Measurements from ENCODE around the gene NCL. TPM values are rescaled to one million over a fixed set of nuclear protein-coding genes. Genes with fewer than 3 reads are reported as not detected.

The NCL gene
- total RNA-seq, 1 donor from 2014 or later, result 110 TPM

DNA sequence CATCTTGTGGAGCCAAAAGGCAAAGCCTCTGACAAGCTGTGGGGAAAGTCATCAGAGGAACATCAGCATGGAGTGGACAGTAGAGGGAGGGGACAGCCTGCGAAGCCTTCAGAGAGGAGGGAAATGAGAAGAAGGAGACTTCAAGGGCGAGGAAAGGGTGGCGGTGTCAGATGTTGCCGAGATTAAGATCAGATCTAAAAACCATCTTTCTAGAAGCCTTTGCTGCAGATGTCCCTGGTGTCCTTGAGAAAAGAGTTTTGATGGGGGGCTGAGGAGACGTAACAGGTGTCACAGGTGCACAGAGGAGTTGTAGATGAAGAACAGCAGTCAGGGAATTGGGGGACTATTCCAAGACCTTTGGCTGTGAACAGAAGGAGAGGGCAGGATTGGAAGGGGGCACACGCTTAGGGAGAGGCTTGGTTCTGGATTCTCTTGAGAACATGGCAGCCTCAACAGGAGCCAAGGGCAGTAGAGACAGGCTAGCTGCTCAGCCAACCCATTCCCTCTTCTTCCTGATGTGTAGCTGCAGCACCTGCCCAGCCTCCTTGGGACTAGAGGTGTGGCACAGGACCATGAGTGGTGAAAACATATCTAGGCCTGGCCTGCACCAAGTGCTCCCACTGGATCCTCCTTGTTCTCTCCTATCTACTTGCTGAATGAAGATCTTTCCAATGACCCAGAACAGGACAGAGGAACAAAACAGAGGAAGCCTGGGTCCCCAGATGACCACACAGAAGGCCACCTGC lies 22.7 kb upstream of the NCL start:
- Histone ChIP-seq H3K27ac (ENCODE audit: low read depth, low read length) (no peak overlapping the region), H3K9ac (ENCODE audit: low read depth in 1 of 3, low read length in 3 of 3) (no peak overlapping the region), H3K27me3 (ENCODE audit: control insufficient read depth in 3 of 3, insufficient read depth in 3 of 3, low read length in 3 of 3) (no peaks in the 10 kb centered on the region), H3K9me3 (ENCODE audit: control insufficient read depth in 3 of 3, low read length in 3 of 3) (no peaks in the 10 kb centered on the region), H3K4me1 (ENCODE audit: control insufficient read depth in 3 of 3, insufficient read depth in 3 of 3, low read length in 3 of 3) (peaks cover 7 to 11% (median 8%) of the 10 kb centered on the region in 3 donors), H3K36me3 (ENCODE audit: control insufficient read depth in 3 of 3, insufficient read depth in 3 of 3, low read length in 3 of 3) (no peaks in the 10 kb centered on the region), H3K4me3 (ENCODE audit: low read length in 3 of 3) (no peak overlapping the region)

DNA sequence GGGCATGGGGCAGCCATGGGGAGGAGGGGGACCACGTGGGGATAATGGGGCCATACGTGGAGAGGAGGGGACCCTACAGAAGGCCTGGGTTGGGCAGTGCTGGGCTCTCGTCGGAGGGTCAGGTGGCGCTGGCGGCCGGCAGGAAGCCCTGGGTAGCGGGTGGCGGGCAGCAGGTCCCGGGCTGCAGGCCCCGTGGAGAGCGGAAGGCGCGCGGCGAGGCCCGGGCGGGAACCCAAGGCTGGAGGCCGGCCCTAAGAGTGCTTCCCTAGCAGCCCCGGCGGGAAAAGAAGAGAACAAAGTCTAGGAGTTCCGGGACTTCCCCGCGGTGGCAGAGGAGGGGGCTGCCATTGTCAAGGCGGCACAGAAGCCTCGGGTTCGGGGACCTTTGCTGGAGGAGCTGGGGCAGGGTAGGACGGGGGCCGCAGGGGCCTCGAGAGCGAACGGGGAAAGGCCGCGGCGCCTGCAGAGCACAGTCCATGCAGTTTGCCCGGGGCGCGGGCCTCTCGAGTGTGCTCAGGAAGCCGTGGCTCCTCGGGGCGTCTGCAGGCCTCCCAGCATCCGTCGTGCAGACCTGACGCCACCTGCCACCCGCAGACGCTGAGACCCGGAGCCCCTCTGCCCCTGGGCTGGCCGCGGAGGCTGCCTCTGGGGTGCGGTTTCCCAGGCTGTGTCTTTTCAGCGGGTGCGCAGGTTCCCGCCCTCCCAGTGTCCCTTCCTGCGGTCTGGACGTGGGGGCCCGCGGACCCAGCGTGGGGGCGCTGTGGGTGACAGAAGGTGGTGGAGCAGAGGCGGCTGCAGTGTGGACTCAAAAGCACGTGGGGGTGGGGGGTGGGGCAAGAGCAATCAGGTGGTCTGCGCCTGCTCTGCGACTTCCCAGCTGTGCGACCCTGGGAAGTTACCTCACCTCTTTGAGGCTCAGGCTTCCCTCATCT lies 19.4 kb upstream of the NCL start:
- H3K4me1 ChIP-seq (ENCODE audit: control insufficient read depth in 3 of 3, insufficient read depth in 3 of 3, low read length in 3 of 3), result peaks cover 7 to 11% (median 8%) of the 10 kb centered on the region in 3 donors
- no peaks in the 10 kb centered on the region for H3K9me3 ChIP-seq (ENCODE audit: control insufficient read depth in 3 of 3, low read length in 3 of 3)
- H3K9ac ChIP-seq (ENCODE audit: low read depth in 1 of 3, low read length in 3 of 3), result peak overlapping the region; percentile 81 to 92 (median 83)
- H3K27ac ChIP-seq (ENCODE audit: low read depth, low read length), result peak overlapping the region; percentile 75
- peak overlapping the region; percentile 65 to 79 (median 73) for H3K4me3 ChIP-seq (ENCODE audit: low read length in 3 of 3)
- H3K27me3 ChIP-seq (ENCODE audit: control insufficient read depth in 3 of 3, insufficient read depth in 3 of 3, low read length in 3 of 3), result no peaks in the 10 kb centered on the region
- H3K36me3 ChIP-seq (ENCODE audit: control insufficient read depth in 3 of 3, insufficient read depth in 3 of 3, low read length in 3 of 3), result no peaks in the 10 kb centered on the region

DNA sequence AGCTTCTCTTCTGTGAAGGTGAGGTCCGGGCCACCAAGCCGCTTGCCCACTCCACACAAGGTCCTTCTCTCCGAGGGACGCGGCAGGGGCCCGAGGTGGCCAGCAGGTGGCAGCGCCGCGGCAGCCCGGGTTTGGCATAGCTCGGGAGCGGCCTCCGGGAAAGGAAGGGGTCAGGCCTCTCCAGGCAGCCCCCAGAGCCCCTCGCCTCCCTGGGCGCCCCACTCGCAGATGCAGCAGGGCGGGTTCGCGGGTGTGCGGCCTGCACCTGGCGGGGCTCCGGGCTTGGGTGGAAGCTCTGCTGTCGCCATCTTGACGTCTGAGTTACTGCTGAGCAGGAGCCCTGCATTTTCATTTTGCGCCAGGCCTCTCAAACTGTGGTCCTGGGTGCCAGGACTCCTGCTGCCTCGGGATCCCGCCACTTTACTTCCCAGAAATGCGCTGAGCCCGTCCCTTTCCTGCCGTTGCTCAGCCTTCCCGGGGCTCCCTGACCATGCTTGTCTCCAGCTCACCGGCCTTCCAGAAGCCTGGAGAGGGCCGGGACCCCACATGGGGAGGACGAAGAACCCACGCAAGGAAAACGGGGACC lies 18.6 kb upstream of the NCL start:
- H3K27me3 ChIP-seq (ENCODE audit: control insufficient read depth in 3 of 3, insufficient read depth in 3 of 3, low read length in 3 of 3), result no peaks in the 10 kb centered on the region
- peak overlapping the region; percentile 81 to 92 (median 83) for H3K9ac ChIP-seq (ENCODE audit: low read depth in 1 of 3, low read length in 3 of 3)
- peak overlapping the region; percentile 65 to 79 (median 73) for H3K4me3 ChIP-seq (ENCODE audit: low read length in 3 of 3)
- H3K27ac ChIP-seq (ENCODE audit: low read depth, low read length), result peak overlapping the region; percentile 75
- H3K4me1 ChIP-seq (ENCODE audit: control insufficient read depth in 3 of 3, insufficient read depth in 3 of 3, low read length in 3 of 3), result peaks cover 7 to 11% (median 8%) of the 10 kb centered on the region in 3 donors
- H3K9me3 ChIP-seq (ENCODE audit: control insufficient read depth in 3 of 3, low read length in 3 of 3), result no peaks in the 10 kb centered on the region
- H3K36me3 ChIP-seq (ENCODE audit: control insufficient read depth in 3 of 3, insufficient read depth in 3 of 3, low read length in 3 of 3), result no peaks in the 10 kb centered on the region

DNA sequence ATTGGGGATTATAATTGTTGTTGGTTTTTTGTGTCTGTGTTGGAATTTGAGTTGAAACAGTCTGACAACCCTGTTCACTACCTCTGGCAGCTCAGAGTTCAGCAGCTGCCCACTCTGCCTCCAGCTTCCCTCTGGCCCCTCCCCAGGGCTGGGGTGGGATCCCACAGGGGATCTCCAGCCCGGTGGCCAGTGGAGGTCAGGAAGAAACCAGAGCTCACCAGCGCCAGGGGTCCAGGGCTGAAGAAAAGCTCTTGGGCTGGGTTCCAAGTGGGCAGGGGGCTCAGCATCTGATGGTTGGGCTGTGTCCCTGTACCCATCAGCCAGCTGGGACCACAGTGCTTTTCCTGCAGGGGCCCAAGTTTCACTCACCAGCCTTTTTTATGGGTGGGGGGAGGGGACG lies 16.5 kb upstream of the NCL start:
- Histone ChIP-seq H3K9me3 (ENCODE audit: control insufficient read depth in 3 of 3, low read length in 3 of 3) (no peaks in the 10 kb centered on the region), H3K9ac (ENCODE audit: low read depth in 1 of 3, low read length in 3 of 3) (no peak overlapping the region), H3K27ac (ENCODE audit: low read depth, low read length) (no peak overlapping the region), H3K4me1 (ENCODE audit: control insufficient read depth in 3 of 3, insufficient read depth in 3 of 3, low read length in 3 of 3) (peaks cover 7 to 11% (median 8%) of the 10 kb centered on the region in 3 donors), H3K27me3 (ENCODE audit: control insufficient read depth in 3 of 3, insufficient read depth in 3 of 3, low read length in 3 of 3) (no peaks in the 10 kb centered on the region), H3K36me3 (ENCODE audit: control insufficient read depth in 3 of 3, insufficient read depth in 3 of 3, low read length in 3 of 3) (no peaks in the 10 kb centered on the region), H3K4me3 (ENCODE audit: low read length in 3 of 3) (no peak overlapping the region)

DNA sequence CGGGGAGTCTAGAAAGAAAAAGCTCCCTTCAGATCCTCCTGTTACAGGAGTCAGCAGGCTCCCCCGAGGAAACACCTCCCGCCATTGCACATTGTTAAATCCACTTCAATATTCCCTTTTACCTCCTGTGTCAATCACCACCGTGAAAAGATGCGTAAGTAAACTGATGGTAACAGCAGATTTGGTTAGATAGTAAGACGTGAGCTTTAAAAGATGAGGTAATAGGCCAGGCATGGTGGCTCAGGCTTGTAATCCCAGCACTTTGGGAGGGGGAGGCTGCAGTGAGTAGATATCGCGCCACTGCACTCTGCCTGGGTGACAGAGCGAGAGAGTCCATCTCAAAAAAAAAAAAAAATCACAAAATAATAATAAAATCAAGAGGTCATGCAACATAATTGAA lies 15.2 kb upstream of the NCL start:
- Histone ChIP-seq H3K4me1 (ENCODE audit: control insufficient read depth in 3 of 3, insufficient read depth in 3 of 3, low read length in 3 of 3) (peaks cover 7 to 11% (median 8%) of the 10 kb centered on the region in 3 donors), H3K36me3 (ENCODE audit: control insufficient read depth in 3 of 3, insufficient read depth in 3 of 3, low read length in 3 of 3) (no peaks in the 10 kb centered on the region), H3K9ac (ENCODE audit: low read depth in 1 of 3, low read length in 3 of 3) (no peak overlapping the region), H3K27ac (ENCODE audit: low read depth, low read length) (no peak overlapping the region), H3K4me3 (ENCODE audit: low read length in 3 of 3) (no peak overlapping the region), H3K9me3 (ENCODE audit: control insufficient read depth in 3 of 3, low read length in 3 of 3) (no peaks in the 10 kb centered on the region), H3K27me3 (ENCODE audit: control insufficient read depth in 3 of 3, insufficient read depth in 3 of 3, low read length in 3 of 3) (no peaks in the 10 kb centered on the region)

DNA sequence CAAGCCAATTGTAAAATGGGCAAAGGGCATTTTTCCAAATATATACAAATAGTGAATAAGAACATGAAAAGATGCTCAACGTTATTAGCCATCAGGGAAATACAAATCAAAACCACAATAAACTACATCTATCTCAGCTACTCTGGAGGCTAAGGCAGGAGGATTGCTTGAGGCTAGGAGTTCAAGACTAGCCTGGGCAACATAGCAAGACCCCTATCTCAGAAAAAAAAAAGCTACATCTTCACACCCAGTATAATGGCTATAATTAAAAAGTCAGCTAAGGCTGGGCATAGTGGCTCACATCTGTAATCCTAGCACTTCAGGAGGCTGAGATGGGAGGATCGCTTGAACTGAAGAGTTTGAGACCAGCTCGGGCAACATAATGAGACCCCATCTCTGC lies 12.6 kb upstream of the NCL start:
- Histone ChIP-seq H3K9ac (ENCODE audit: low read depth in 1 of 3, low read length in 3 of 3) (no peak overlapping the region), H3K27ac (ENCODE audit: low read depth, low read length) (no peak overlapping the region), H3K4me1 (ENCODE audit: control insufficient read depth in 3 of 3, insufficient read depth in 3 of 3, low read length in 3 of 3) (no peaks in the 10 kb centered on the region), H3K4me3 (ENCODE audit: low read length in 3 of 3) (no peak overlapping the region), H3K36me3 (ENCODE audit: control insufficient read depth in 3 of 3, insufficient read depth in 3 of 3, low read length in 3 of 3) (no peaks in the 10 kb centered on the region), H3K9me3 (ENCODE audit: control insufficient read depth in 3 of 3, low read length in 3 of 3) (no peaks in the 10 kb centered on the region), H3K27me3 (ENCODE audit: control insufficient read depth in 3 of 3, insufficient read depth in 3 of 3, low read length in 3 of 3) (no peaks in the 10 kb centered on the region)

DNA sequence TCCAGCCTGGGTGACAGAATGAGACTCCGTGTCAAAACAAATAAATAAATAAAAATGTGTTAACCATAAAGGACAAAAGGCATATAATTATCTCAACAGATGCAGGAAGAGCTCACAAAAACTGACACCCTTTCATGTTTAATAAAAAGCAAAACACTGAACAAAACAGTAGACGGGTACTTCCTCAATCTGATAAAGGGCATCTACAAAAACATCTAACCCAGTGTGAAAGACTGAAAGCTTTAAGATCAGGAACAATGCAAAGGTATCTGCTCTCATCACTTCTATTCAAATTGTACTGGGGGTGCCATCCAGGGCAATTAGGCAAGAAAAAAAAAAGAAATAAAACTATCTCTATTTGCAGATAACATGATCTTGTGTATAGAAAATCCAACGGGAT lies 11.7 kb upstream of the NCL start:
- H3K9me3 ChIP-seq (ENCODE audit: control insufficient read depth in 3 of 3, low read length in 3 of 3), result no peaks in the 10 kb centered on the region
- H3K27me3 ChIP-seq (ENCODE audit: control insufficient read depth in 3 of 3, insufficient read depth in 3 of 3, low read length in 3 of 3), result no peaks in the 10 kb centered on the region
- no peak overlapping the region for H3K9ac ChIP-seq (ENCODE audit: low read depth in 1 of 3, low read length in 3 of 3)
- no peaks in the 10 kb centered on the region for H3K4me1 ChIP-seq (ENCODE audit: control insufficient read depth in 3 of 3, insufficient read depth in 3 of 3, low read length in 3 of 3)
- no peaks in the 10 kb centered on the region for H3K36me3 ChIP-seq (ENCODE audit: control insufficient read depth in 3 of 3, insufficient read depth in 3 of 3, low read length in 3 of 3)
- no peak overlapping the region for H3K4me3 ChIP-seq (ENCODE audit: low read length in 3 of 3)
- no peak overlapping the region for H3K27ac ChIP-seq (ENCODE audit: low read depth, low read length)

DNA sequence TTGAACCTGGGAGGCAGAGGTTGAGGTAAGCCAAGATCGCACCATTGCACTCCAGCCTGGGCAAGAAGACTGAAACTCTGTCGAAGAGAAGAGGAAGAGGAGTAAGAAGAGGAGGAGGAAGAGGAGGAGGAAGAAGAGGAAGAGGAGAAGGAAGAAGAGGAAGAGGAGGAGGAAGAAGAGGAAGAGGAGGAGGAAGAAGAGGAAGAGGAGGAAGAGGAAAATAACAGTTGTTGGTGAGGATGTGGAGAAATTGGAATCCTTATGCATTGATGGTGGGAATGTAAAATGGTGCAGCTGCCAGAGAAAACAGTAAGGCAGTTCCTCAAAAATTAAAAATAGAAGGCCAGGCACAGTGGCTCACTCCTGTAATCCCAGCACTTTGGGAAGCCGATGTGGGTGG lies 8.5 kb upstream of the NCL start:
- H3K9me3 ChIP-seq (ENCODE audit: control insufficient read depth in 3 of 3, low read length in 3 of 3), result no peaks in the 10 kb centered on the region

DNA sequence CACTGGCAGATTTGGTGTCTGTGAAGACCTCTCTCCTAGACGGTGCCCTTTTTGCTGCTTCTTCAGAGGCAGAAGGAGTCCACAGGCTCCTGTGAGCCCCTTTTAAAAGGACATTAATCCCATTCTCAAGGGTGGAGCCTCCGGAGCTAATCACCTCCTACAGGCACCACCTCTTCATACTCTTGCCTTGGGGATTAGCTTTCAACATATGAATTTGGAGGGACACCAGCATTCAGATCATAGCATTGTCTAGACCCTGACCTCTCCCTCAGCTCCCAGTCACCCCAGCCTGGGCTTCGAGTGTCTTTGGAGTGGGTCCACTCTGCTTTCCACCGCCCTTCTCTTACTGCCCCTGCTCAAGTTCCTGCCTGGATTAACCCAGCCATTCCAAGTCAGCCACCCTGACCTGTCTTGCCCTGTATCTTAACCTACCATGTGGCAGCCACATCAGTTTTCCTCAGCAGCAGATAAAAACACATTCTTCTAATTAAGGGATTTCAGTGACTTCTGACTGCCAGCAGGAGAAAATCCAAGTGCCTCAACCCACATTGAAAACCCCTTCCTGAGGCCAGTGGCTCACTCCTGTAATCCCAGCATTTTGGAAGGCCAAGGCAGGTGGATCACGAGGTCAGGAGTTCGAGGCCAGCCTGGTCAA lies 6.1 kb upstream of the NCL start:
- Histone ChIP-seq H3K27me3 (ENCODE audit: control insufficient read depth in 3 of 3, insufficient read depth in 3 of 3, low read length in 3 of 3) (no peaks in the 10 kb centered on the region), H3K4me3 (ENCODE audit: low read length in 3 of 3) (no peak overlapping the region), H3K9me3 (ENCODE audit: control insufficient read depth in 3 of 3, low read length in 3 of 3) (no peaks in the 10 kb centered on the region), H3K36me3 (ENCODE audit: control insufficient read depth in 3 of 3, insufficient read depth in 3 of 3, low read length in 3 of 3) (no peaks in the 10 kb centered on the region), H3K9ac (ENCODE audit: low read depth in 1 of 3, low read length in 3 of 3) (no peak overlapping the region), H3K27ac (ENCODE audit: low read depth, low read length) (no peak overlapping the region), H3K4me1 (ENCODE audit: control insufficient read depth in 3 of 3, insufficient read depth in 3 of 3, low read length in 3 of 3) (peaks cover under 1 to 4% (median 3%) of the 10 kb centered on the region in 3 donors)

More for the DNA sequence above, 8.5 kb upstream of the NCL start:
- H3K4me3 ChIP-seq (ENCODE audit: low read length in 3 of 3), result no peak overlapping the region
- H3K27me3 ChIP-seq (ENCODE audit: control insufficient read depth in 3 of 3, insufficient read depth in 3 of 3, low read length in 3 of 3), result no peaks in the 10 kb centered on the region
- no peaks in the 10 kb centered on the region for H3K36me3 ChIP-seq (ENCODE audit: control insufficient read depth in 3 of 3, insufficient read depth in 3 of 3, low read length in 3 of 3)
- H3K27ac ChIP-seq (ENCODE audit: low read depth, low read length), result no peak overlapping the region
- no peak overlapping the region for H3K9ac ChIP-seq (ENCODE audit: low read depth in 1 of 3, low read length in 3 of 3)
- no peaks in the 10 kb centered on the region for H3K4me1 ChIP-seq (ENCODE audit: control insufficient read depth in 3 of 3, insufficient read depth in 3 of 3, low read length in 3 of 3)
